SK-N-SH (cell line): Measurements from ENCODE around the gene CFAP74. TPM values are rescaled to one million over a fixed set of nuclear protein-coding genes. Genes with fewer than 3 reads are reported as not detected.

Source experiments
- CTCF ChIA-PET: fragments of 300-600, 350-600 bp; formaldehyde crosslinking; extraction: SDS; loops from one replicate; lab custom pipeline; 2021; lab: Yijun Ruan, JAX
- POLR2A ChIA-PET: fragments of 350-600 bp; sonication (Branson Sonifier 250); formaldehyde crosslinking; extraction: SDS; loops from one replicate; lab custom pipeline; 2020; ENCODE audit warnings: antibody characterized with exemption, inconsistent platforms; lab: Yijun Ruan, JAX
- DNase-seq: peaks from one replicate; pipeline ENCODE4 v3.0.0; 2012
- H2AFZ ChIP-seq: fragments of 200-600 bp; sonication (generic); 2 replicates; pipeline ENCODE4 v1.8.1; 2016; ENCODE audit warnings: antibody characterized with exemption, mild to moderate bottlenecking, low read depth
- H3F3A ChIP-seq: fragments of 200-600 bp; sonication (generic); replicated peaks from 2 replicates; pipeline ENCODE3; 2016; ENCODE audit warnings: antibody characterized with exemption, mild to moderate bottlenecking; ENCODE audit not compliant: insufficient read depth
- H3K27ac ChIP-seq, 2 experiments: fragments of 200-500 bp in 1 of 2; fragments of 200-600 bp in 1 of 2; sonication (Bioruptor generic) in 1 of 2; sonication (generic), shearing (Covaris generic) in 1 of 2; 2 replicates each; pipeline versions ENCODE4 v1.5.1 to v1.6.1; 2014 to 2016; ENCODE audit warnings: low read depth in 2 of 2, inconsistent platforms in 1 of 2, low read length in 1 of 2, mild to moderate bottlenecking in 1 of 2, mixed read lengths in 1 of 2
- H3K27me3 ChIP-seq: fragments of 200-600 bp; sonication (generic), shearing (Covaris generic); 2 replicates; pipeline ENCODE4 v1.6.1; 2016; ENCODE audit warnings: mixed run types; ENCODE audit not compliant: insufficient read depth
- H3K36me3 ChIP-seq, 2 experiments: fragments of 200-500 bp in 1 of 2; fragments of 200-600 bp in 1 of 2; sonication (Bioruptor generic) in 1 of 2; sonication (generic) in 1 of 2; replicated peaks in 1 of 2; 2 replicates each; pipeline versions ENCODE3 to v1.5.1; 2014 to 2016; ENCODE audit warnings: low read length in 1 of 2, mild to moderate bottlenecking in 1 of 2; ENCODE audit not compliant: insufficient read depth in 2 of 2, control insufficient read depth in 1 of 2
- H3K4me1 ChIP-seq, 2 experiments: fragments of 200-500 bp in 1 of 2; fragments of 200-600 bp in 1 of 2; sonication (Bioruptor generic) in 1 of 2; sonication (generic), shearing (Covaris generic) in 1 of 2; 2 replicates each; pipeline versions ENCODE4 v1.5.1 to v1.6.1; 2014 to 2016; ENCODE audit warnings: low read depth in 1 of 2, low read length in 1 of 2, mixed run types in 1 of 2; ENCODE audit not compliant: insufficient read depth in 2 of 2, control insufficient read depth in 1 of 2
- H3K4me2 ChIP-seq: fragments of 200-600 bp; sonication (generic), shearing (Covaris generic); 2 replicates; pipeline ENCODE4 v1.6.1; 2017; ENCODE audit warnings: mixed run types
- H3K4me3 ChIP-seq, 2 experiments: fragments of 200-500 bp in 1 of 2; fragments of 200-600 bp in 1 of 2; sonication (Bioruptor generic) in 1 of 2; sonication (generic), shearing (Covaris generic) in 1 of 2; 2 replicates each; pipeline versions ENCODE4 v1.5.1 to v1.8.1; 2014 to 2016; ENCODE audit warnings: low read depth in 2 of 2, inconsistent platforms in 1 of 2, low read length in 1 of 2, mild to moderate bottlenecking in 1 of 2, mixed read lengths in 1 of 2, moderate library complexity in 1 of 2
- H3K79me2 ChIP-seq: fragments of 200-600 bp; sonication (generic); 2 replicates; pipeline ENCODE4 v1.8.1; 2017; ENCODE audit warnings: mild to moderate bottlenecking; ENCODE audit not compliant: insufficient read depth
- H3K9ac ChIP-seq: fragments of 200-600 bp; sonication (generic); 2 replicates; pipeline ENCODE4 v1.6.1; 2017; ENCODE audit warnings: mixed run types
- H3K9me2 ChIP-seq: fragments of 200-600 bp; sonication (generic); 2 replicates; pipeline ENCODE4 v1.6.1; 2017; ENCODE audit warnings: mixed run types
- H3K9me3 ChIP-seq: fragments of 200-600 bp; sonication (generic); 2 replicates; pipeline ENCODE4 v1.6.1; 2017; ENCODE audit warnings: mixed run types, mild to moderate bottlenecking, moderate library complexity
- H4K20me1 ChIP-seq: fragments of 200-600 bp; sonication (generic); 2 replicates; pipeline ENCODE4 v1.6.1; 2017; ENCODE audit warnings: mild to moderate bottlenecking, mixed run types; ENCODE audit not compliant: insufficient read depth
- CHD2 ChIP-seq: fragments of 150-350 bp; IDR thresholded peaks from 2 replicates; pipeline ENCODE4 v1.6.1; 2018; ENCODE audit warnings: low read length; ENCODE audit not compliant: partially characterized antibody
- FOXM1 ChIP-seq: IDR thresholded peaks from 2 replicates; pipeline ENCODE4 v1.4.0; 2012; ENCODE audit warnings: low read depth, mild to moderate bottlenecking
- GABPA ChIP-seq: IDR thresholded peaks from 2 replicates; pipeline ENCODE4 v1.4.0; 2012; ENCODE audit warnings: low read depth, mild to moderate bottlenecking
- MXI1 ChIP-seq: IDR thresholded peaks from 2 replicates; pipeline ENCODE4 v1.6.1; 2012; ENCODE audit warnings: mild to moderate bottlenecking, low read depth, low read length, improper control_type of control experiment
- RFX5 ChIP-seq: IDR thresholded peaks from 2 replicates; pipeline ENCODE4 v1.6.1; 2012; ENCODE audit warnings: mild to moderate bottlenecking, improper control_type of control experiment, low read length
- SIN3A ChIP-seq: IDR thresholded peaks from 2 replicates; pipeline ENCODE4 v1.6.1; 2012; ENCODE audit warnings: low read depth, mild to moderate bottlenecking, low read length, moderate library complexity, borderline replicate concordance
- SMC3 ChIP-seq: IDR thresholded peaks from 2 replicates; pipeline ENCODE4 v1.6.1; 2012; ENCODE audit warnings: low read depth, low read length, improper control_type of control experiment
- TAF1 ChIP-seq: IDR thresholded peaks from 2 replicates; pipeline ENCODE4 v1.6.1; 2012; ENCODE audit warnings: low read depth, mild to moderate bottlenecking, low read length, moderate library complexity, borderline replicate concordance
- YY1 ChIP-seq: IDR thresholded peaks from 2 replicates; pipeline ENCODE4 v1.4.0; 2012; ENCODE audit warnings: low read depth, mild to moderate bottlenecking
- WGBS: methylation state at CpG from one replicate; pipeline ENCODE4 v1.1.6; 2017; ENCODE audit warnings: low lambda C conversion rate; 5-methylcytosine and 5-hydroxymethylcytosine counted together
- polyA plus RNA-seq, 3 experiments: library from polyadenylated mRNA; depleted of rRNA; stranded (reverse); fragments of >200 nt; gene quantifications; 2 replicates each; pipeline ENCODE4 v1.2.3, GENCODE V29; 2012
- TF ChIP-seq, protein P1 (sequence below): IDR thresholded peaks from 2 replicates; pipeline ENCODE4 v1.6.1; 2012; ENCODE audit warnings: mild to moderate bottlenecking, low read depth, low read length, moderate library complexity
- TF ChIP-seq, protein P2 (sequence below): fragments of 150-350 bp; IDR thresholded peaks from 2 replicates; pipeline ENCODE4 v1.6.1; 2016; ENCODE audit warnings: mild to moderate bottlenecking, low read depth, low read length
- TF ChIP-seq, protein P3 (sequence below): IDR thresholded peaks from 2 replicates; pipeline ENCODE4 v1.4.0; 2012; ENCODE audit warnings: low read depth
- TF ChIP-seq, protein P4 (sequence below): fragments of 200-600 bp; sonication (generic); IDR thresholded peaks from 2 replicates; pipeline ENCODE4 v1.6.1; 2017; ENCODE audit warnings: antibody characterized with exemption, mild to moderate bottlenecking, moderate library complexity

The CFAP74 gene
- polyA plus RNA-seq, 1 of the 3 experiments (the other 2 are of a cell fraction), result not detected

DNA sequence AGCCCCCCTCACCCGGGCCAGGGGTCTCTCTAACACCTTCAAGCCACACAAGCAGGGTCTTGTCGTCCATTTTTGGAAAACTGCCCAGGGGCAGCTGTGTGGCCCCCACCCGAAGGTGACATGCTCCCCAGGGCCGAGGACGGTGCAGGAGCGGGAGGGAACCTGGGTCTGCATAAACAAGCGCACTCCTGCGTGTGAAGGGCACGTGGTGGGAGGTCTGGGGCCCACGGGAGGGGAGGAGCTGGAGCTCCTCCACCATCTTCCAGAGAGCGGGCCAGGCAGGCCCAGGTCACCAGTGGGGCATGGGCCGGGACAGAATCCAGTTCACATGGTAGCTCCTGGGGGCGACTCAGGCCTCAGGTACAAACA lies 16.5 kb downstream of the CFAP74 start:
- no peaks in the 10 kb centered on the region for H3K79me2 ChIP-seq
- H3K4me2 ChIP-seq, result no peak overlapping the region
- no peaks in the 10 kb centered on the region for H3F3A ChIP-seq
- H3K9me2 ChIP-seq, result no peaks in the 10 kb centered on the region
- no peak for DNase-seq
- TF ChIP-seq, protein P1, sequence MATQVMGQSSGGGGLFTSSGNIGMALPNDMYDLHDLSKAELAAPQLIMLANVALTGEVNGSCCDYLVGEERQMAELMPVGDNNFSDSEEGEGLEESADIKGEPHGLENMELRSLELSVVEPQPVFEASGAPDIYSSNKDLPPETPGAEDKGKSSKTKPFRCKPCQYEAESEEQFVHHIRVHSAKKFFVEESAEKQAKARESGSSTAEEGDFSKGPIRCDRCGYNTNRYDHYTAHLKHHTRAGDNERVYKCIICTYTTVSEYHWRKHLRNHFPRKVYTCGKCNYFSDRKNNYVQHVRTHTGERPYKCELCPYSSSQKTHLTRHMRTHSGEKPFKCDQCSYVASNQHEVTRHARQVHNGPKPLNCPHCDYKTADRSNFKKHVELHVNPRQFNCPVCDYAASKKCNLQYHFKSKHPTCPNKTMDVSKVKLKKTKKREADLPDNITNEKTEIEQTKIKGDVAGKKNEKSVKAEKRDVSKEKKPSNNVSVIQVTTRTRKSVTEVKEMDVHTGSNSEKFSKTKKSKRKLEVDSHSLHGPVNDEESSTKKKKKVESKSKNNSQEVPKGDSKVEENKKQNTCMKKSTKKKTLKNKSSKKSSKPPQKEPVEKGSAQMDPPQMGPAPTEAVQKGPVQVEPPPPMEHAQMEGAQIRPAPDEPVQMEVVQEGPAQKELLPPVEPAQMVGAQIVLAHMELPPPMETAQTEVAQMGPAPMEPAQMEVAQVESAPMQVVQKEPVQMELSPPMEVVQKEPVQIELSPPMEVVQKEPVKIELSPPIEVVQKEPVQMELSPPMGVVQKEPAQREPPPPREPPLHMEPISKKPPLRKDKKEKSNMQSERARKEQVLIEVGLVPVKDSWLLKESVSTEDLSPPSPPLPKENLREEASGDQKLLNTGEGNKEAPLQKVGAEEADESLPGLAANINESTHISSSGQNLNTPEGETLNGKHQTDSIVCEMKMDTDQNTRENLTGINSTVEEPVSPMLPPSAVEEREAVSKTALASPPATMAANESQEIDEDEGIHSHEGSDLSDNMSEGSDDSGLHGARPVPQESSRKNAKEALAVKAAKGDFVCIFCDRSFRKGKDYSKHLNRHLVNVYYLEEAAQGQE, result no peak
- TF ChIP-seq, protein P2, sequence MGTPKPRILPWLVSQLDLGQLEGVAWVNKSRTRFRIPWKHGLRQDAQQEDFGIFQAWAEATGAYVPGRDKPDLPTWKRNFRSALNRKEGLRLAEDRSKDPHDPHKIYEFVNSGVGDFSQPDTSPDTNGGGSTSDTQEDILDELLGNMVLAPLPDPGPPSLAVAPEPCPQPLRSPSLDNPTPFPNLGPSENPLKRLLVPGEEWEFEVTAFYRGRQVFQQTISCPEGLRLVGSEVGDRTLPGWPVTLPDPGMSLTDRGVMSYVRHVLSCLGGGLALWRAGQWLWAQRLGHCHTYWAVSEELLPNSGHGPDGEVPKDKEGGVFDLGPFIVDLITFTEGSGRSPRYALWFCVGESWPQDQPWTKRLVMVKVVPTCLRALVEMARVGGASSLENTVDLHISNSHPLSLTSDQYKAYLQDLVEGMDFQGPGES, result no peak
- TF ChIP-seq SMC3 (no peak), SIN3A (no peak), TAF1 (no peak), CHD2 (no peak), RFX5 (no peak), FOXM1 (no peak), MXI1 (no peak), YY1 (no peak), GABPA (no peak)
- TF ChIP-seq, protein P3, sequence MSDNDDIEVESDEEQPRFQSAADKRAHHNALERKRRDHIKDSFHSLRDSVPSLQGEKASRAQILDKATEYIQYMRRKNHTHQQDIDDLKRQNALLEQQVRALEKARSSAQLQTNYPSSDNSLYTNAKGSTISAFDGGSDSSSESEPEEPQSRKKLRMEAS, result no peak
- TF ChIP-seq, protein P4, sequence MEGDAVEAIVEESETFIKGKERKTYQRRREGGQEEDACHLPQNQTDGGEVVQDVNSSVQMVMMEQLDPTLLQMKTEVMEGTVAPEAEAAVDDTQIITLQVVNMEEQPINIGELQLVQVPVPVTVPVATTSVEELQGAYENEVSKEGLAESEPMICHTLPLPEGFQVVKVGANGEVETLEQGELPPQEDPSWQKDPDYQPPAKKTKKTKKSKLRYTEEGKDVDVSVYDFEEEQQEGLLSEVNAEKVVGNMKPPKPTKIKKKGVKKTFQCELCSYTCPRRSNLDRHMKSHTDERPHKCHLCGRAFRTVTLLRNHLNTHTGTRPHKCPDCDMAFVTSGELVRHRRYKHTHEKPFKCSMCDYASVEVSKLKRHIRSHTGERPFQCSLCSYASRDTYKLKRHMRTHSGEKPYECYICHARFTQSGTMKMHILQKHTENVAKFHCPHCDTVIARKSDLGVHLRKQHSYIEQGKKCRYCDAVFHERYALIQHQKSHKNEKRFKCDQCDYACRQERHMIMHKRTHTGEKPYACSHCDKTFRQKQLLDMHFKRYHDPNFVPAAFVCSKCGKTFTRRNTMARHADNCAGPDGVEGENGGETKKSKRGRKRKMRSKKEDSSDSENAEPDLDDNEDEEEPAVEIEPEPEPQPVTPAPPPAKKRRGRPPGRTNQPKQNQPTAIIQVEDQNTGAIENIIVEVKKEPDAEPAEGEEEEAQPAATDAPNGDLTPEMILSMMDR, result no peak
- H3K4me3 ChIP-seq, result no peak overlapping the region
- no peaks in the 10 kb centered on the region for H4K20me1 ChIP-seq
- H2AFZ ChIP-seq, result no peak overlapping the region
- H3K36me3 ChIP-seq, result no peaks in the 10 kb centered on the region
- WGBS, result 71% methylated on average over 13 of the region's 13 CpGs
- no peak overlapping the region for H3K27ac ChIP-seq
- ChIA-PET POLR2A (no interaction called here), CTCF (interaction anchor here (1.0 to 1.8 kb wide), 2 partner anchors 27 to 57 kb away, joined by 3 to 7 read pairs; no protein-coding TSS in a partner anchor)
- no peaks in the 10 kb centered on the region for H3K9me3 ChIP-seq
- H3K27me3 ChIP-seq, result no peaks in the 10 kb centered on the region
- no peak overlapping the region for H3K9ac ChIP-seq
- peaks cover 0 to 12% of the 10 kb centered on the region in 2 experiments; a peak in 1 of 4 replicates for H3K4me1 ChIP-seq
